ENCODE results near the gene CNTN3. TPM values are rescaled to one million over a fixed set of nuclear protein-coding genes. Genes with fewer than 3 reads are reported as not detected.

The CNTN3 gene
- total RNA-seq, 2 donors from 2014 or later, result 1.1 to 2.0 TPM

- 96 to 100% methylated on average over 1 to 4 of the region's 5 CpGs for WGBS, 2 experiments (ENCODE audit: insufficient coverage in 1 of 2, insufficient read length in 1 of 2)
- TF ChIP-seq CTCF (conservative IDR thresholded peaks at IDR 0.05), result no peak
- H3K27ac ChIP-seq (ENCODE audit: low read depth, low read length), result no peak overlapping the region
These were observed 31.5 kb downstream of the CNTN3 start for GRCh38 chr3:74582982-74583381.

GRCh38 chr3:74575857-74576256 lies 38.6 kb downstream of the CNTN3 start:
- Mint-ChIP-seq H3K9me3 (no peaks in the 10 kb centered on the region), H3K36me3 (ENCODE audit: low read depth) (no peaks in the 10 kb centered on the region), H3K4me1 (peaks cover 2% of the 10 kb centered on the region), H3K27ac (no peak overlapping the region), H3K4me3 (no peak overlapping the region), H3K27me3 (ENCODE audit: insufficient read depth) (no peaks in the 10 kb centered on the region)
- Histone ChIP-seq H3K9me3 (ENCODE audit: control insufficient read depth, low read length) (no peaks in the 10 kb centered on the region), H3K9ac (ENCODE audit: extremely low read depth, low read length, poor library complexity, severe bottlenecking) (no peak overlapping the region), H3K4me3 (ENCODE audit: low read length) (no peak overlapping the region), H3K36me3 (ENCODE audit: control insufficient read depth, insufficient read depth, low read length) (no peaks in the 10 kb centered on the region), H3K4me1 (ENCODE audit: control insufficient read depth, insufficient read depth, low read length) (no peaks in the 10 kb centered on the region), H3K27ac (ENCODE audit: low read depth, low read length) (no peak overlapping the region), H3K27me3 (ENCODE audit: control insufficient read depth, insufficient read depth, low read length, poor library complexity, severe bottlenecking) (no peaks in the 10 kb centered on the region)
- no peak for DNase-seq
- TF ChIP-seq CTCF (conservative IDR thresholded peaks at IDR 0.05), result no peak
- 87% methylated on average over 3 of the region's 3 CpGs; no CpG with 5 or more reads in 1 of the 2 experiments for WGBS, 2 experiments (ENCODE audit: insufficient coverage in 1 of 2, insufficient read length in 1 of 2)

More at GRCh38 chr3:74582982-74583381, 31.5 kb downstream of the CNTN3 start:
- no peaks in the 10 kb centered on the region for H3K9me3 Mint-ChIP-seq
- no peaks in the 10 kb centered on the region for H3K36me3 Mint-ChIP-seq (ENCODE audit: low read depth)
- H3K4me3 Mint-ChIP-seq, result no peak overlapping the region
- Histone ChIP-seq H3K9me3 (ENCODE audit: control insufficient read depth, low read length) (no peaks in the 10 kb centered on the region), H3K4me3 (ENCODE audit: low read length) (no peak overlapping the region), H3K27me3 (ENCODE audit: control insufficient read depth, insufficient read depth, low read length, poor library complexity, severe bottlenecking) (no peaks in the 10 kb centered on the region), H3K4me1 (ENCODE audit: control insufficient read depth, insufficient read depth, low read length) (no peaks in the 10 kb centered on the region), H3K9ac (ENCODE audit: extremely low read depth, low read length, poor library complexity, severe bottlenecking) (no peak overlapping the region), H3K36me3 (ENCODE audit: control insufficient read depth, insufficient read depth, low read length) (no peaks in the 10 kb centered on the region)
- DNase-seq, result no peak
- no peak overlapping the region for H3K27ac Mint-ChIP-seq
- H3K27me3 Mint-ChIP-seq (ENCODE audit: insufficient read depth), result no peaks in the 10 kb centered on the region
- H3K4me1 Mint-ChIP-seq, result no peaks in the 10 kb centered on the region

GRCh38 chr3:74571118-74571517 lies 43.3 kb downstream of the CNTN3 start:
- DNase-seq, result no peak
- Mint-ChIP-seq H3K27ac (no peak overlapping the region), H3K4me1 (no peaks in the 10 kb centered on the region), H3K4me3 (no peak overlapping the region), H3K27me3 (ENCODE audit: insufficient read depth) (peaks cover 6% of the 10 kb centered on the region), H3K36me3 (ENCODE audit: low read depth) (no peaks in the 10 kb centered on the region), H3K9me3 (peaks cover under 1% of the 10 kb centered on the region)
- H3K27ac ChIP-seq (ENCODE audit: low read depth, low read length), result no peak overlapping the region
- H3K9ac ChIP-seq (ENCODE audit: extremely low read depth, low read length, poor library complexity, severe bottlenecking), result no peak overlapping the region
- no peak overlapping the region for H3K4me3 ChIP-seq (ENCODE audit: low read length)
- H3K27me3 ChIP-seq (ENCODE audit: control insufficient read depth, insufficient read depth, low read length, poor library complexity, severe bottlenecking), result no peaks in the 10 kb centered on the region
- no peaks in the 10 kb centered on the region for H3K36me3 ChIP-seq (ENCODE audit: control insufficient read depth, insufficient read depth, low read length)
- TF ChIP-seq CTCF (conservative IDR thresholded peaks at IDR 0.05), result no peak
- H3K4me1 ChIP-seq (ENCODE audit: control insufficient read depth, insufficient read depth, low read length), result no peaks in the 10 kb centered on the region
- WGBS, 2 experiments (ENCODE audit: insufficient coverage in 1 of 2, insufficient read length in 1 of 2), result 95% methylated on average over 4 of the region's 4 CpGs; no CpG with 5 or more reads in 1 of the 2 experiments
- no peaks in the 10 kb centered on the region for H3K9me3 ChIP-seq (ENCODE audit: control insufficient read depth, low read length)
